ENCODE data around the gene CNIH2.
A peak's percentile ranks its signal among the peaks of the same experiment; 100 is the strongest.

CNIH2 gene

GRCh38 chr11:66288671-66289547 lies 10.9 kb downstream of the CNIH2 start, which contains the start of gene YIF1A (continued):
- TF ChIP-seq PATZ1 (tag by site-specific recombination; IDR thresholded peaks at IDR 0.05) (peak; percentile 50), ZNF114 (tag by site-specific recombination; IDR thresholded peaks at IDR 0.05) (no peak), ZIC2 (tag by site-specific recombination; IDR thresholded peaks at IDR 0.05) (peak; percentile 32; the same call in 1 of the 2 replicates), ZXDB (tag by site-specific recombination; IDR thresholded peaks at IDR 0.05) (peak; percentile 68; the same call in 1 of the 2 replicates), CTCF (tag by site-specific recombination; IDR thresholded peaks at IDR 0.05) (peak; percentile 30; the same call in 1 of the 2 replicates), ZSCAN30 (tag by site-specific recombination; IDR thresholded peaks at IDR 0.05) (peak; percentile 85), GLIS2 (tag by site-specific recombination; IDR thresholded peaks at IDR 0.05) (peak; percentile 55; the same call in 1 of the 2 replicates), KLF10 (tag by site-specific recombination; IDR thresholded peaks at IDR 0.05) (peak; percentile 15; the same call in 1 of the 2 replicates), ZNF18 (tag by site-specific recombination; IDR thresholded peaks at IDR 0.05) (peak; percentile 69), ZNF623 (tag by site-specific recombination; IDR thresholded peaks at IDR 0.05) (no peak), ZNF335 (tag by site-specific recombination; conservative IDR thresholded peaks at IDR 0.05) (peak; percentile 46; the same call in 1 of the 2 replicates), ZNF521 (tag by site-specific recombination; IDR thresholded peaks at IDR 0.05) (no peak), PBX3 (CRISPR knock-in tag; IDR thresholded peaks at IDR 0.05) (0 out of 2 replicates have a peak, but pooled peaks have one; percentile 21), KLF8 (tag by site-specific recombination; IDR thresholded peaks at IDR 0.05) (0 out of 2 replicates have a peak, but pooled peaks have one; percentile 8), ZNF660 (tag by site-specific recombination; IDR thresholded peaks at IDR 0.05) (peak; percentile 47; the same call in 1 of the 2 replicates), ZBTB49 (tag by site-specific recombination; IDR thresholded peaks at IDR 0.05; ENCODE audit: low read depth) (no peak), GLI2 (tag by site-specific recombination; IDR thresholded peaks at IDR 0.05; ENCODE audit: borderline replicate concordance, low read depth) (no peak), SALL2 (tag by site-specific recombination; IDR thresholded peaks at IDR 0.05; ENCODE audit: borderline replicate concordance) (no peak), BCL6B (tag by site-specific recombination; IDR thresholded peaks at IDR 0.05) (no peak), ZNF174 (tag by site-specific recombination; IDR thresholded peaks at IDR 0.05) (no peak), ZNF391 (tag by site-specific recombination; IDR thresholded peaks at IDR 0.05; ENCODE audit: borderline replicate concordance, low read depth) (no peak), YY2 (tag by site-specific recombination; IDR thresholded peaks at IDR 0.05) (peak; percentile 51; the same call in 1 of the 2 replicates), ZNF580 (tag by site-specific recombination; IDR thresholded peaks at IDR 0.05) (no peak), SP2 (tag by site-specific recombination; IDR thresholded peaks at IDR 0.05) (peak; percentile 98), ZNF423 (tag by site-specific recombination; IDR thresholded peaks at IDR 0.05) (no peak), OVOL3 (tag by site-specific recombination; IDR thresholded peaks at IDR 0.05) (no peak), ZBTB48 (tag by site-specific recombination; IDR thresholded peaks at IDR 0.05) (no peak), GLIS1 (tag by site-specific recombination; IDR thresholded peaks at IDR 0.05) (0 out of 2 replicates have a peak, but pooled peaks have one; percentile 26), KLF1 (tag by site-specific recombination; IDR thresholded peaks at IDR 0.05) (peak; percentile 44)
